H9 (cell line): ENCODE measurements around the gene C2CD2. TPM values are rescaled to one million over a fixed set of nuclear protein-coding genes. Genes with fewer than 3 reads are reported as not detected.

Experiments used
- DNase-seq: peaks from one replicate; pipeline ENCODE4 v3.0.0-alpha.2; 2017
- H2AFZ ChIP-seq: one replicate; pipeline ENCODE4 v1.6.1; 2013; ENCODE audit warnings: mild to moderate bottlenecking, low read length, control low read depth, moderate library complexity
- H2AK5ac ChIP-seq: 2 replicates; pipeline ENCODE4 v1.6.1; 2013; ENCODE audit warnings: low read length, control low read depth, mixed read lengths; ENCODE audit not compliant: insufficient read length
- H2BK120ac ChIP-seq: one replicate; pipeline ENCODE4 v1.6.1; 2013; ENCODE audit warnings: low read depth, mild to moderate bottlenecking, low read length, control low read depth, inconsistent platforms; ENCODE audit not compliant: poor library complexity, severe bottlenecking
- H2BK12ac ChIP-seq: 2 replicates; pipeline ENCODE4 v1.6.1; 2013; ENCODE audit warnings: low read length, control low read depth, mixed read lengths, low read depth; ENCODE audit not compliant: insufficient read length
- H2BK15ac ChIP-seq: 2 replicates; pipeline ENCODE4 v1.6.1; 2013; ENCODE audit warnings: low read depth, low read length, control low read depth
- H2BK20ac ChIP-seq: one replicate; pipeline ENCODE4 v1.6.1; 2013; ENCODE audit warnings: low read depth, mild to moderate bottlenecking, low read length, control low read depth, inconsistent platforms; ENCODE audit not compliant: poor library complexity, severe bottlenecking
- H2BK5ac ChIP-seq: 2 replicates; pipeline ENCODE4 v1.6.1; 2013; ENCODE audit warnings: low read length, control low read depth, mixed read lengths; ENCODE audit not compliant: insufficient read length
- H3K14ac ChIP-seq: 2 replicates; pipeline ENCODE4 v1.6.1; 2013; ENCODE audit warnings: low read length, control low read depth; ENCODE audit not compliant: insufficient read depth
- H3K18ac ChIP-seq: 2 replicates; pipeline ENCODE4 v1.6.1; 2013; ENCODE audit warnings: low read depth, mild to moderate bottlenecking, mixed read lengths, low read length, control low read depth; ENCODE audit not compliant: insufficient read length
- H3K23ac ChIP-seq: 2 replicates; pipeline ENCODE4 v1.6.1; 2013; ENCODE audit warnings: low read length, control low read depth, mixed read lengths, low read depth; ENCODE audit not compliant: insufficient read length
- H3K23me2 ChIP-seq: 2 replicates; pipeline ENCODE4 v1.6.1; 2013; ENCODE audit warnings: low read depth, mild to moderate bottlenecking, mixed read lengths, low read length, control low read depth; ENCODE audit not compliant: insufficient read length, poor library complexity, severe bottlenecking
- H3K27ac ChIP-seq: 2 replicates; pipeline ENCODE4 v1.5.1; 2013; ENCODE audit warnings: low read length, control low read depth, mixed read lengths, low read depth; ENCODE audit not compliant: insufficient read length
- H3K27me3 ChIP-seq: 2 replicates; pipeline ENCODE4 v1.6.1; 2013; ENCODE audit warnings: low read length, control low read depth, inconsistent platforms; ENCODE audit not compliant: insufficient read depth
- H3K4ac ChIP-seq: 2 replicates; pipeline ENCODE4 v1.6.1; 2013; ENCODE audit warnings: low read depth, mild to moderate bottlenecking, control low read depth, inconsistent platforms, low read length, moderate library complexity
- H3K4me1 ChIP-seq: 2 replicates; pipeline ENCODE4 v1.6.1; 2013; ENCODE audit warnings: low read length, control low read depth, inconsistent platforms; ENCODE audit not compliant: insufficient read depth
- H3K4me2 ChIP-seq: 2 replicates; pipeline ENCODE4 v1.6.1; 2013; ENCODE audit warnings: low read length, control low read depth, mixed read lengths; ENCODE audit not compliant: insufficient read length, insufficient read depth
- H3K56ac ChIP-seq: 2 replicates; pipeline ENCODE4 v1.6.1; 2013; ENCODE audit warnings: low read depth, mild to moderate bottlenecking, mixed read lengths, low read length, control low read depth; ENCODE audit not compliant: insufficient read length
- H3K79me1 ChIP-seq: 2 replicates; pipeline ENCODE4 v1.6.1; 2013; ENCODE audit warnings: low read depth, mild to moderate bottlenecking, moderate library complexity, low read length, control low read depth, inconsistent platforms; ENCODE audit not compliant: insufficient read depth, poor library complexity, severe bottlenecking
- H3K79me2 ChIP-seq: 2 replicates; pipeline ENCODE4 v1.6.1; 2013; ENCODE audit warnings: low read length, control low read depth, inconsistent platforms; ENCODE audit not compliant: insufficient read depth
- H3K9ac ChIP-seq: 2 replicates; pipeline ENCODE4 v1.6.1; 2013; ENCODE audit warnings: low read length, control low read depth, mixed read lengths; ENCODE audit not compliant: insufficient read length; ENCODE audit errors: extremely low read depth
- H3K9me3 ChIP-seq: one replicate; pipeline ENCODE4 v1.6.1; 2013; ENCODE audit warnings: low read depth, low read length, inconsistent platforms; ENCODE audit not compliant: control insufficient read depth
- H3T11ph ChIP-seq: one replicate; pipeline ENCODE4 v1.6.1; 2013; ENCODE audit warnings: mild to moderate bottlenecking, low read length, control low read depth, inconsistent platforms
- H4K20me1 ChIP-seq: one replicate; pipeline ENCODE4 v1.6.1; 2013; ENCODE audit not compliant: control insufficient read depth, insufficient read length, insufficient read depth
- H4K5ac ChIP-seq: 2 replicates; pipeline ENCODE4 v1.6.1; 2013; ENCODE audit warnings: low read depth, mild to moderate bottlenecking, mixed read lengths, low read length, control low read depth; ENCODE audit not compliant: insufficient read length
- H4K8ac ChIP-seq: replicated peaks from 2 replicates; pipeline ENCODE4 v1.6.1; 2013; ENCODE audit warnings: low read length, control low read depth, mixed read lengths, low read depth; ENCODE audit not compliant: insufficient read length
- H4K91ac ChIP-seq: 2 replicates; pipeline ENCODE4 v1.6.1; 2013; ENCODE audit warnings: low read depth, mild to moderate bottlenecking, moderate library complexity, mixed read lengths, low read length, control low read depth; ENCODE audit not compliant: insufficient read length
- H3K27ac Mint-ChIP-seq, 3 experiments: 2 replicates in 2 of 3; 3 replicates in 1 of 3; pipeline ENCODE4 v1.8.0; 2020 to 2021; ENCODE audit warnings: mixed read lengths in 3 of 3, mild to moderate bottlenecking in 1 of 3, moderate library complexity in 1 of 3
- H3K27me3 Mint-ChIP-seq: 2 replicates; pipeline ENCODE4 v1.8.0; 2021; ENCODE audit warnings: low read depth, mild to moderate bottlenecking, moderate library complexity, mixed read lengths
- H3K36me3 Mint-ChIP-seq, 3 experiments: 2 replicates in 2 of 3; 3 replicates in 1 of 3; pipeline ENCODE4 v1.8.0; 2020 to 2021; ENCODE audit warnings: low read depth in 3 of 3, mixed read lengths in 3 of 3; ENCODE audit not compliant: insufficient read depth in 1 of 3
- H3K4me1 Mint-ChIP-seq, 2 experiments: 2 replicates each; pipeline ENCODE4 v1.8.0; 2020; ENCODE audit warnings: mixed read lengths in 2 of 2
- H3K4me3 Mint-ChIP-seq, 2 experiments: 2 replicates in 1 of 2; 3 replicates in 1 of 2; pipeline ENCODE4 v1.8.0; 2020 to 2021; ENCODE audit warnings: mild to moderate bottlenecking in 2 of 2, mixed read lengths in 2 of 2, moderate library complexity in 1 of 2
- H3K9me3 Mint-ChIP-seq, 2 experiments: 2 replicates in 1 of 2; 3 replicates in 1 of 2; pipeline ENCODE4 v1.8.0; 2020; ENCODE audit warnings: mild to moderate bottlenecking in 2 of 2, mixed read lengths in 2 of 2, moderate library complexity in 1 of 2
- CTCF ChIP-seq: fragments of 200-600 bp; sonication (generic); conservative IDR thresholded peaks from 3 replicates; pipeline ENCODE4 v1.8.0; 2021; ENCODE audit warnings: antibody characterized with exemption, mild to moderate bottlenecking
- WGBS: extraction: QIAGEN DNeasy Blood & Tissue Kit; methylation state at CpG from one replicate; pipeline ENCODE4 v1.1.7; 2013; ENCODE audit warnings: missing lambda C conversion rate, low lambda C conversion rate, mixed read lengths; ENCODE audit not compliant: insufficient read length; ENCODE audit errors: extremely low coverage; 5-methylcytosine and 5-hydroxymethylcytosine counted together
- total RNA-seq: library from RNA; stranded (reverse); gene quantifications from 2 replicates; pipeline ENCODE4 v1.2.1, GENCODE V29; 2021

The C2CD2 gene
- total RNA-seq, 1 experiment from 2014 or later = 14.6 TPM

GRCh38 chr21:41859297-41859980 lies 94.4 kb downstream of the C2CD2 start:
- DNase-seq = no peak
- Histone ChIP-seq H2BK15ac (no peak overlapping the region), H4K91ac (no peak overlapping the region), H3T11ph (no peak overlapping the region), H3K79me2 (no peaks in the 10 kb centered on the region; the same call in 1 of the 2 replicates), H3K27ac (no peak overlapping the region), H2BK5ac (no peak overlapping the region), H3K27me3 (no peaks in the 10 kb centered on the region), H3K4me2 (no peak overlapping the region), H3K4me1 (no peaks in the 10 kb centered on the region), H3K23me2 (no peaks in the 10 kb centered on the region), H3K18ac (no peak overlapping the region), H2BK120ac (no peak overlapping the region), H3K79me1 (no peaks in the 10 kb centered on the region), H3K9me3 (no peaks in the 10 kb centered on the region), H3K9ac (no peak overlapping the region), H2AK5ac (no peak overlapping the region), H2BK20ac (no peak overlapping the region), H3K23ac (no peak overlapping the region), H3K14ac (no peak overlapping the region), H4K5ac (no peak overlapping the region), H4K20me1 (no peaks in the 10 kb centered on the region), H3K56ac (no peak overlapping the region), H2BK12ac (no peak overlapping the region), H4K8ac (no peak overlapping the region), H2AFZ (no peak overlapping the region), H3K4ac (no peak overlapping the region)
- H3K4me1 Mint-ChIP-seq = peaks cover 11 to 13% of the 10 kb centered on the region in 2 experiments; a peak in 3 of 4 replicates
- no peaks in the 10 kb centered on the region for H3K9me3 Mint-ChIP-seq
- H3K36me3 Mint-ChIP-seq = peaks cover 4 to 31% (median 19%) of the 10 kb centered on the region in 3 experiments; a peak in 6 of 7 replicates
- TF ChIP-seq CTCF = no peak
- H3K27ac Mint-ChIP-seq = no peak overlapping the region
- no peaks in the 10 kb centered on the region for H3K27me3 Mint-ChIP-seq
- no CpG with 5 or more reads among the region's 23 CpGs for WGBS
- H3K4me3 Mint-ChIP-seq = no peak overlapping the region
